Gastrocnemius medialis (tissue), 4 donors: ENCODE results near the gene LDLRAP1.

ENCODE experiments used
- CTCF ChIP-seq, 5 experiments: fragments of 450-650 bp in 3 of 5; fragments of 200-600 bp in 2 of 5; sonication (generic) in 2 of 5; IDR thresholded peaks in 4 of 5; conservative IDR thresholded peaks in 1 of 5; 1 replicate in 4 of 5; 2 replicates in 1 of 5; pipeline ENCODE4 v1.5.1; 2016 to 2019; ENCODE audit warnings: antibody characterized with exemption in 5 of 5, mild to moderate bottlenecking in 3 of 5, moderate library complexity in 3 of 5
- POLR2A ChIP-seq, 2 donors: fragments of 450-650 bp; IDR thresholded peaks; one replicate each; pipeline ENCODE4 v1.6.1; 2017; ENCODE audit warnings: antibody characterized with exemption in 2 of 2, mild to moderate bottlenecking in 2 of 2, moderate library complexity in 2 of 2

GRCh38 chr1:25523542-25523941 lies 19.9 kb upstream of the LDLRAP1 start:
- no peak for TF ChIP-seq CTCF (IDR thresholded peaks at IDR 0.05 in 4 of 5, conservative IDR thresholded peaks at IDR 0.05 in 1 of 5)
- TF ChIP-seq POLR2A (IDR thresholded peaks at IDR 0.05) = no peak
